DOHH2 (cell line): ENCODE measurements around the gene SLC39A6.

Source experiments
- H3F3A ChIP-seq: fragments of 200-600 bp; sonication (generic), shearing (Covaris generic); 2 replicates; pipeline ENCODE4 v1.6.0; 2016; ENCODE audit warnings: antibody characterized with exemption, mild to moderate bottlenecking; ENCODE audit not compliant: control insufficient read depth, insufficient read depth
- H3K27ac ChIP-seq: fragments of 200-600 bp; sonication (generic); 2 replicates; pipeline ENCODE4 v1.5.1; 2014; ENCODE audit warnings: low read depth, mild to moderate bottlenecking, low read length, moderate library complexity
- H3K27me3 ChIP-seq: fragments of 200-600 bp; sonication (generic); 2 replicates; pipeline ENCODE4 v1.6.1; 2014; ENCODE audit warnings: mild to moderate bottlenecking, low read length, mixed read lengths; ENCODE audit not compliant: control insufficient read depth
- H3K36me3 ChIP-seq: fragments of 200-600 bp; sonication (generic); 2 replicates; pipeline ENCODE4 v1.6.1; 2014; ENCODE audit warnings: mild to moderate bottlenecking, low read length, moderate library complexity, mixed read lengths; ENCODE audit not compliant: control insufficient read depth
- H3K4me1 ChIP-seq: fragments of 200-600 bp; sonication (generic); 2 replicates; pipeline ENCODE4 v1.6.1; 2014; ENCODE audit warnings: mild to moderate bottlenecking, low read length, mixed read lengths; ENCODE audit not compliant: control insufficient read depth
- H3K4me2 ChIP-seq: fragments of 200-600 bp; sonication (generic); 2 replicates; pipeline ENCODE4 v1.6.0; 2014; ENCODE audit warnings: mild to moderate bottlenecking, low read length, moderate library complexity
- H3K4me3 ChIP-seq: fragments of 200-600 bp; sonication (generic); 2 replicates; pipeline ENCODE4 v1.5.1; 2014; ENCODE audit warnings: mild to moderate bottlenecking, low read length, mixed read lengths
- H3K79me2 ChIP-seq: fragments of 200-600 bp; sonication (generic); 2 replicates; pipeline ENCODE4 v1.6.1; 2014; ENCODE audit warnings: mild to moderate bottlenecking, low read length, mixed read lengths; ENCODE audit not compliant: control insufficient read depth
- H3K9me2 ChIP-seq: fragments of 200-600 bp; sonication (generic); replicated peaks from 2 replicates; pipeline ENCODE4 v1.6.1; 2014; ENCODE audit warnings: mild to moderate bottlenecking, low read length, mixed read lengths; ENCODE audit not compliant: control insufficient read depth
- H3K9me3 ChIP-seq: fragments of 200-600 bp; sonication (generic); 2 replicates; pipeline ENCODE4 v1.6.1; 2014; ENCODE audit warnings: antibody characterized with exemption, low read length, mixed read lengths; ENCODE audit not compliant: control insufficient read depth, insufficient read depth
- H4K20me1 ChIP-seq: fragments of 200-600 bp; sonication (generic); 2 replicates; pipeline ENCODE4 v1.6.0; 2014; ENCODE audit warnings: low read depth, mild to moderate bottlenecking, antibody characterized with exemption, low read length, moderate library complexity; ENCODE audit not compliant: control insufficient read depth, insufficient read depth
- EZH2phosphoT487 ChIP-seq: fragments of 200-600 bp; sonication (generic); IDR thresholded peaks from 2 replicates; pipeline ENCODE4 v1.6.1; 2017; ENCODE audit warnings: borderline replicate concordance, mild to moderate bottlenecking, antibody characterized with exemption, low read length, moderate library complexity, mixed read lengths
- TF ChIP-seq, protein P1 (sequence below): fragments of 200-600 bp; sonication (generic); IDR thresholded peaks from one replicate; pipeline ENCODE4 v1.5.1; 2014; ENCODE audit warnings: antibody characterized with exemption, mild to moderate bottlenecking, low read depth, low read length; ENCODE audit not compliant: poor library complexity, severe bottlenecking

Gene SLC39A6

DNA sequence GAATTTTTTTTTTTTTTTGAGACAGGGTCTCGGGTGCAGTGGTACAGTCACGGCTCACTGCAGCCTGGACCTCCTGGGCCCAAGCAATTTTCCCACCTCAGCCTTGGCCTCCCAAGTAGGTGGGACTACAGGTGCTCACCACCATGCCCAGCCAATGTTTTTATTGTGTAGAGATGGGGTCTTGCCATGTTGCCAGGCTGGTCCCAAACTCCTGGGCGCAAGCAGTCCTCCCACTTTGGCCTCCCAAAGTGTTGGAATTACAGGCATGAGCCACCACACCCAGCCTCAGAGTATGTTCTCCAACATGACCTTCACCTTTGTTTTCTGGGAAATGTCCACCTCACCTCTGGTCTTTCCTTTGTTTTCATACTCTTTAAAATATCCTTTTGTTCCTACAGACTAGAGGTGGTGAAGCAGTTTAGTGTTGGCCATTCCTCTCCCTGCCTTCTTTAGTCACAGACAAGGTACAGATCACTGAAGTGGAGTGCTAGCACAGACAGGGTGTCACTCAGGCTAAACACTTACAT is 38.6 kb upstream of the SLC39A6 start:
- H3K9me3 ChIP-seq = no peaks in the 10 kb centered on the region
- TF ChIP-seq, protein P1, sequence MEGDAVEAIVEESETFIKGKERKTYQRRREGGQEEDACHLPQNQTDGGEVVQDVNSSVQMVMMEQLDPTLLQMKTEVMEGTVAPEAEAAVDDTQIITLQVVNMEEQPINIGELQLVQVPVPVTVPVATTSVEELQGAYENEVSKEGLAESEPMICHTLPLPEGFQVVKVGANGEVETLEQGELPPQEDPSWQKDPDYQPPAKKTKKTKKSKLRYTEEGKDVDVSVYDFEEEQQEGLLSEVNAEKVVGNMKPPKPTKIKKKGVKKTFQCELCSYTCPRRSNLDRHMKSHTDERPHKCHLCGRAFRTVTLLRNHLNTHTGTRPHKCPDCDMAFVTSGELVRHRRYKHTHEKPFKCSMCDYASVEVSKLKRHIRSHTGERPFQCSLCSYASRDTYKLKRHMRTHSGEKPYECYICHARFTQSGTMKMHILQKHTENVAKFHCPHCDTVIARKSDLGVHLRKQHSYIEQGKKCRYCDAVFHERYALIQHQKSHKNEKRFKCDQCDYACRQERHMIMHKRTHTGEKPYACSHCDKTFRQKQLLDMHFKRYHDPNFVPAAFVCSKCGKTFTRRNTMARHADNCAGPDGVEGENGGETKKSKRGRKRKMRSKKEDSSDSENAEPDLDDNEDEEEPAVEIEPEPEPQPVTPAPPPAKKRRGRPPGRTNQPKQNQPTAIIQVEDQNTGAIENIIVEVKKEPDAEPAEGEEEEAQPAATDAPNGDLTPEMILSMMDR = no peak
- TF ChIP-seq EZH2phosphoT487 = no peak
- no peaks in the 10 kb centered on the region for H3K27me3 ChIP-seq
- H3K9me2 ChIP-seq = no peaks in the 10 kb centered on the region
- H3K79me2 ChIP-seq = no peaks in the 10 kb centered on the region
- no peaks in the 10 kb centered on the region for H4K20me1 ChIP-seq
- no peak overlapping the region for H3K27ac ChIP-seq
- no peaks in the 10 kb centered on the region for H3K4me1 ChIP-seq
- H3K4me2 ChIP-seq = no peak overlapping the region
- H3F3A ChIP-seq = no peaks in the 10 kb centered on the region
- no peak overlapping the region for H3K4me3 ChIP-seq
- H3K36me3 ChIP-seq = peaks cover 68% of the 10 kb centered on the region

DNA sequence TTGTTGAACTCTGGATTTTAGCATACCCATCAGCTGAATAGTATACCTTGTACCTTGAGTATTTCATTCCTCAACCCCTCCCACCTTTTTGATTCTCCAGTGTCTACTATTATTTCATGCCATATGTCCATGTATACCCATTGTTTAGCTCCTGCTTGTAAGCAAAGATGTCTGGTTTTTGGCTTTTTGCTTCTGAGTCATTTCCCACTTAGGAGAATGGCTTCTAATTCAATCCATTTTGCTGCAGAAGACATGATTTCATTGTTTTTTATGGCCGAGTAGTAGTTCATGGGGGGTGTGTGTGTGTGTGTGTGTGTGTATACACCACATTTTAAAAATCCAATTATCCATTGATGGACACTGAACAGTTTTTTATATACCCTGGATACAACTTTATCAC is 33.8 kb upstream of the SLC39A6 start:
- TF ChIP-seq, protein P1 = no peak
- no peak for TF ChIP-seq EZH2phosphoT487
- H3K4me1 ChIP-seq = no peaks in the 10 kb centered on the region

DNA sequence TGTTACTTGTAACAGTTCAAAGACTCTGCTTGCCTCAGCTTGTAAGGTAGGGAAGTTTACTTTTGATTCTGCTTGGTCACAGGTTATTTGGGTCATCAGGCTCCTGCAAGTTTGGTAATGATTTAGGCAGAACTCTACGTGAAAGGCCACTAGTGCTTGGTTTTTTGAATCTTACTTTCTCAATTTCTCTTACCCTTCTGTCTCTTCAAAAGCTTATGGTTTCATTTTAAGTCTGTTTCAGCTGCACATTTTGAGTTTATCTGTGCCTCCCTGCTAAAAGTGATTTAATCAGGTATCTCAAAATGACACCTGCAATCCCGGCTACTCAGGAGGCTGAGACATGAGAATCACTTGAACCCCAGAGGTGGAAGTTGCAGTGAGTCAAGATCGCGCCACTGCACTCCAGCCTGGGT is 31.8 kb upstream of the SLC39A6 start:
- H3K36me3 ChIP-seq = peaks cover 90% of the 10 kb centered on the region

More for the DNA sequence above, 33.8 kb upstream of the SLC39A6 start:
- Histone ChIP-seq H3K79me2 (no peaks in the 10 kb centered on the region), H3K27me3 (no peaks in the 10 kb centered on the region), H3F3A (no peaks in the 10 kb centered on the region), H3K36me3 (peaks cover 82% of the 10 kb centered on the region), H4K20me1 (no peaks in the 10 kb centered on the region), H3K27ac (no peak overlapping the region), H3K9me2 (no peaks in the 10 kb centered on the region), H3K4me2 (no peak overlapping the region), H3K4me3 (no peak overlapping the region), H3K9me3 (no peaks in the 10 kb centered on the region)

More for the DNA sequence above, 31.8 kb upstream of the SLC39A6 start:
- no peak for TF ChIP-seq EZH2phosphoT487
- TF ChIP-seq, protein P1 = no peak
- Histone ChIP-seq H3K27me3 (no peaks in the 10 kb centered on the region), H3F3A (no peaks in the 10 kb centered on the region), H4K20me1 (no peaks in the 10 kb centered on the region), H3K27ac (no peak overlapping the region), H3K4me2 (no peak overlapping the region), H3K4me1 (no peaks in the 10 kb centered on the region), H3K9me3 (no peaks in the 10 kb centered on the region), H3K79me2 (no peaks in the 10 kb centered on the region), H3K9me2 (no peaks in the 10 kb centered on the region), H3K4me3 (no peak overlapping the region)
